Measurements from ENCODE around the gene SPTB. TPM values are rescaled to one million over a fixed set of nuclear protein-coding genes. Genes with fewer than 3 reads are reported as not detected.

Gene SPTB
- total RNA-seq, 1 experiment from 2014 or later = 2.3 TPM

DNA sequence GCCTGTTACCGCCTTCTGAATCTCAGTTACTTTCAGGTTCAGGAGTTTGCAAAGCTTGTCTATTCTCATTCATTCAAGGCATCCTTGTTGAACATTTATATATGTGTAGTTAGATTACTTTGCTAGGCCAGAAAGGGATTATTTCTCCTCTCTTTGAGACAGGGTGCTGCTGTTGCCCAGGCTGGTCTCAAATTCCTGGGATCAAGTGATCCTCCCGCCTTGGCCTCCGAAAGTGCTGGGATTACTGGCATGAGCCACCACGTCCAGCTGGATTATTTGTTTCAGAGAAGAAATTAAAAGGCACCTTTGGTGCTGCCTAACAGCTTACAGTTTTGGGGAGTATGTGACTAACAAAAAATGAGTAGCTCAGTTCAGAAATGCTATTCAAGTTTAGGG is 35.3 kb upstream of the SPTB start:
- Histone ChIP-seq H3K9ac (ENCODE audit: extremely low read depth, insufficient read length, low read length) (peak overlapping the region; percentile 92), H4K20me1 (ENCODE audit: control insufficient read depth, insufficient read depth, insufficient read length) (no peaks in the 10 kb centered on the region), H2BK12ac (ENCODE audit: insufficient read length, low read depth, low read length) (no peak overlapping the region), H4K8ac (replicated peaks; ENCODE audit: insufficient read length, low read depth, low read length) (no peak overlapping the region), H3K4me2 (ENCODE audit: insufficient read depth, insufficient read length, low read length) (peak overlapping the region; percentile 89), H2BK15ac (ENCODE audit: low read depth, low read length) (no peak overlapping the region), H3K4ac (ENCODE audit: low read depth, low read length) (no peak overlapping the region), H3K79me2 (ENCODE audit: insufficient read depth, low read length) (peaks cover 6% of the 10 kb centered on the region; the same call in 1 of the 2 replicates), H3K9me3 (ENCODE audit: control insufficient read depth, low read depth, low read length) (no peaks in the 10 kb centered on the region), H3K23ac (ENCODE audit: insufficient read length, low read depth, low read length) (no peak overlapping the region), H2AFZ (ENCODE audit: low read length) (no peak overlapping the region), H3K4me1 (ENCODE audit: insufficient read depth, low read length) (0 out of 2 replicates have a peak, but pooled peaks cover 3% of the 10 kb centered on the region), H2BK20ac (ENCODE audit: low read depth, low read length, poor library complexity, severe bottlenecking) (no peak overlapping the region), H3K14ac (ENCODE audit: insufficient read depth, low read length) (no peak overlapping the region; the same call in 1 of the 2 replicates), H4K5ac (ENCODE audit: insufficient read length, low read depth, low read length) (no peak overlapping the region), H2BK120ac (ENCODE audit: low read depth, low read length, poor library complexity, severe bottlenecking) (no peak overlapping the region), H3K18ac (ENCODE audit: insufficient read length, low read depth, low read length) (peak overlapping the region; percentile 40), H3K23me2 (ENCODE audit: insufficient read length, low read depth, low read length, poor library complexity, severe bottlenecking) (peaks cover 6% of the 10 kb centered on the region), H4K91ac (ENCODE audit: insufficient read length, low read depth, low read length) (no peak overlapping the region), H3K56ac (ENCODE audit: insufficient read length, low read depth, low read length) (peak overlapping the region; percentile 53), H2AK5ac (ENCODE audit: insufficient read length, low read length) (no peak overlapping the region), H2BK5ac (ENCODE audit: insufficient read length, low read length) (no peak overlapping the region), H3K27me3 (ENCODE audit: insufficient read depth, low read length) (no peaks in the 10 kb centered on the region), H3K79me1 (ENCODE audit: insufficient read depth, low read depth, low read length, poor library complexity, severe bottlenecking) (peaks cover 9% of the 10 kb centered on the region), H3T11ph (ENCODE audit: low read length) (no peak overlapping the region), H3K27ac (ENCODE audit: insufficient read length, low read depth, low read length) (peak overlapping the region; percentile 21)
- peaks cover 11 to 19% of the 10 kb centered on the region in 2 experiments for H3K4me1 Mint-ChIP-seq
- H3K4me3 Mint-ChIP-seq = peak overlapping the region; percentile 89 to 91
- TF ChIP-seq, protein P1, sequence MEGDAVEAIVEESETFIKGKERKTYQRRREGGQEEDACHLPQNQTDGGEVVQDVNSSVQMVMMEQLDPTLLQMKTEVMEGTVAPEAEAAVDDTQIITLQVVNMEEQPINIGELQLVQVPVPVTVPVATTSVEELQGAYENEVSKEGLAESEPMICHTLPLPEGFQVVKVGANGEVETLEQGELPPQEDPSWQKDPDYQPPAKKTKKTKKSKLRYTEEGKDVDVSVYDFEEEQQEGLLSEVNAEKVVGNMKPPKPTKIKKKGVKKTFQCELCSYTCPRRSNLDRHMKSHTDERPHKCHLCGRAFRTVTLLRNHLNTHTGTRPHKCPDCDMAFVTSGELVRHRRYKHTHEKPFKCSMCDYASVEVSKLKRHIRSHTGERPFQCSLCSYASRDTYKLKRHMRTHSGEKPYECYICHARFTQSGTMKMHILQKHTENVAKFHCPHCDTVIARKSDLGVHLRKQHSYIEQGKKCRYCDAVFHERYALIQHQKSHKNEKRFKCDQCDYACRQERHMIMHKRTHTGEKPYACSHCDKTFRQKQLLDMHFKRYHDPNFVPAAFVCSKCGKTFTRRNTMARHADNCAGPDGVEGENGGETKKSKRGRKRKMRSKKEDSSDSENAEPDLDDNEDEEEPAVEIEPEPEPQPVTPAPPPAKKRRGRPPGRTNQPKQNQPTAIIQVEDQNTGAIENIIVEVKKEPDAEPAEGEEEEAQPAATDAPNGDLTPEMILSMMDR (conservative IDR thresholded peaks at IDR 0.05) = no peak
- H3K27me3 Mint-ChIP-seq (ENCODE audit: low read depth) = no peaks in the 10 kb centered on the region
- no CpG with 5 or more reads among the region's 4 CpGs for WGBS (ENCODE audit: extremely low coverage, insufficient read length, low lambda C conversion rate)
- DNase-seq = no peak
- H3K36me3 Mint-ChIP-seq (ENCODE audit: insufficient read depth in 1 of 3, low read depth in 3 of 3) = peaks cover 0 to 3% (median 0%) of the 10 kb centered on the region in 3 experiments; a peak in 2 of 7 replicates
- peak overlapping the region; percentile 74 to 98 (median 98); a peak in 6 of 7 replicates for H3K27ac Mint-ChIP-seq
- no peaks in the 10 kb centered on the region; a peak in 1 of 5 replicates for H3K9me3 Mint-ChIP-seq
